ENCODE data around the gene ZNF500. TPM values are rescaled to one million over a fixed set of nuclear protein-coding genes. Genes with fewer than 3 reads are reported as not detected.

ZNF500 gene
- total and polyA plus RNA-seq, 2 donors (not counting 3 experiments of a cell fraction or from before 2014, with no cell fraction given): 8.6 to 13.5 TPM

DNA sequence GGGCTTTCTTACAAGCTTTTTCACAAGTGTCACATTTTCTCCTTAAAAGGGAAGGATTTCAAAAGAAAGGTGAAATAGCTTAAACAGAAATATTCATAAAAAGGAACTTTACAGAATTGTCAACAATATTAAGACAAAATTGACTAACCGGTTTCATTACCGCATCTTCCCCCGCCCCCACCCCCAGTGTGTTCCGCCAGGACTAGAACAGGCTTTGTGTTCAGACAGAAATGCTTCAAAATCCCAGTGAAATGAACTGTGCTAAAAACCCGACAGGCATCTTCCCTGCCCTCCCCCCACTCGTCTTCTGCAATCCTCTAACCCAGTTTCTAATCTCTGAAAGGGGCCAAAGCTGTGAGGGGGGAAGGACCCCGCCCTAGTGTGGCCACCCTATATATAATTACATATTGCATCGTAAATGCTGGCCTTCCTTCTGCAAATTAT is 36.5 kb upstream of the ZNF500 start:
- H3K4me3 ChIP-seq (replicated peaks in 1 of 3; ENCODE audit: insufficient read depth in 1 of 3, low read depth in 1 of 3, low read length in 3 of 3): peak overlapping the region in 2 of 3 experiments; percentile 59 to 75
- H4K20me1 ChIP-seq (replicated peaks; ENCODE audit: control insufficient read depth, extremely low read depth, insufficient read depth, low read length): no peaks in the 10 kb centered on the region
- TF ChIP-seq EZH2 (IDR thresholded peaks at IDR 0.05; ENCODE audit: borderline replicate concordance, low read depth, low read length, severe bottlenecking) (no peak), MYC (IDR thresholded peaks at IDR 0.05; ENCODE audit: low read depth, low read length) (no peak), POLR2AphosphoS5 (IDR thresholded peaks at IDR 0.05; ENCODE audit: insufficient read depth, low read depth, low read length) (no peak), GATA2 (IDR thresholded peaks at IDR 0.05; ENCODE audit: insufficient read depth, insufficient read length, low read depth, low read length) (no peak), POLR2A (IDR thresholded peaks at IDR 0.05; ENCODE audit: low read depth, low read length) (no peak), FOS (IDR thresholded peaks at IDR 0.05; ENCODE audit: borderline replicate concordance, insufficient read depth, low read length) (no peak), JUN (IDR thresholded peaks at IDR 0.05; ENCODE audit: borderline replicate concordance, insufficient read depth, insufficient read length, low read depth) (no peak)
- TF ChIP-seq, protein P1, sequence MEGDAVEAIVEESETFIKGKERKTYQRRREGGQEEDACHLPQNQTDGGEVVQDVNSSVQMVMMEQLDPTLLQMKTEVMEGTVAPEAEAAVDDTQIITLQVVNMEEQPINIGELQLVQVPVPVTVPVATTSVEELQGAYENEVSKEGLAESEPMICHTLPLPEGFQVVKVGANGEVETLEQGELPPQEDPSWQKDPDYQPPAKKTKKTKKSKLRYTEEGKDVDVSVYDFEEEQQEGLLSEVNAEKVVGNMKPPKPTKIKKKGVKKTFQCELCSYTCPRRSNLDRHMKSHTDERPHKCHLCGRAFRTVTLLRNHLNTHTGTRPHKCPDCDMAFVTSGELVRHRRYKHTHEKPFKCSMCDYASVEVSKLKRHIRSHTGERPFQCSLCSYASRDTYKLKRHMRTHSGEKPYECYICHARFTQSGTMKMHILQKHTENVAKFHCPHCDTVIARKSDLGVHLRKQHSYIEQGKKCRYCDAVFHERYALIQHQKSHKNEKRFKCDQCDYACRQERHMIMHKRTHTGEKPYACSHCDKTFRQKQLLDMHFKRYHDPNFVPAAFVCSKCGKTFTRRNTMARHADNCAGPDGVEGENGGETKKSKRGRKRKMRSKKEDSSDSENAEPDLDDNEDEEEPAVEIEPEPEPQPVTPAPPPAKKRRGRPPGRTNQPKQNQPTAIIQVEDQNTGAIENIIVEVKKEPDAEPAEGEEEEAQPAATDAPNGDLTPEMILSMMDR (IDR thresholded peaks at IDR 0.05; ENCODE audit: extremely low read depth in 1 of 2, insufficient read depth in 1 of 2, low read depth in 1 of 2, low read length in 2 of 2): no peak
- TF ChIP-seq, protein P2, sequence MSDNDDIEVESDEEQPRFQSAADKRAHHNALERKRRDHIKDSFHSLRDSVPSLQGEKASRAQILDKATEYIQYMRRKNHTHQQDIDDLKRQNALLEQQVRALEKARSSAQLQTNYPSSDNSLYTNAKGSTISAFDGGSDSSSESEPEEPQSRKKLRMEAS (IDR thresholded peaks at IDR 0.05; ENCODE audit: insufficient read depth, insufficient read length): no peak
- ChIA-PET POLR2A (interaction anchor here (1.2 kb wide), 1 partner anchor 35 kb away, joined by 3 read pairs; no protein-coding TSS in a partner anchor), CTCF (interaction anchor here (1.0 to 1.5 kb wide), 4 partner anchors 16 to 155 kb away, joined by 3 to 4 read pairs (median 3); partner anchors contain the start of gene SEC14L5)
- H3K4me1 ChIP-seq (ENCODE audit: control insufficient read depth, extremely low read depth, insufficient read depth, low read length): peaks cover 7% of the 10 kb centered on the region
- no TSS peak for BruUV-seq (replicated peaks)
- H3K79me2 ChIP-seq (ENCODE audit: control insufficient read depth, insufficient read depth, low read length): no peaks in the 10 kb centered on the region
- peaks cover 7% of the 10 kb centered on the region in 2 experiments for H3K36me3 ChIP-seq (ENCODE audit: control insufficient read depth in 2 of 2, extremely low read depth in 1 of 2, insufficient read depth in 2 of 2, low read length in 2 of 2)
- peak overlapping the region; percentile 74 for H3K4me2 ChIP-seq (ENCODE audit: insufficient read depth, low read length)
- no peak for DNase-seq (ENCODE audit: low read depth, low spot score)
- FAIRE-seq: no peak
- no peak overlapping the region for H3K9ac ChIP-seq (replicated peaks; ENCODE audit: extremely low read depth, insufficient read depth, low read length)
- H3K27ac ChIP-seq (ENCODE audit: insufficient read depth, low read depth, low read length): no peak overlapping the region
- no peaks in the 10 kb centered on the region for H3K9me1 ChIP-seq (replicated peaks; ENCODE audit: control insufficient read depth, extremely low read depth, insufficient read depth, low read length)
- dilution Hi-C loops (cut with MboI; ENCODE audit: extremely low pct_ligation_motif_present, low sequenced_read_pairs): no loop called here
- no peaks in the 10 kb centered on the region for H3K27me3 ChIP-seq (ENCODE audit: control insufficient read depth in 2 of 2, insufficient read depth in 2 of 2, low read length in 2 of 2)
- H3K9me3 ChIP-seq (replicated peaks; ENCODE audit: control insufficient read depth, insufficient read depth, low read length): no peaks in the 10 kb centered on the region
- H2AFZ ChIP-seq (ENCODE audit: low read depth, low read length): no peak overlapping the region
- intact Hi-C loops (cut with micrococcal nuclease): loop anchor here (1.0 to 2.0 kb wide), 2 partner anchors 44 to 153 kb away; partner anchors contain the start of genes GLYR1 and UBN1
